ENCODE measurements around the gene SRSF10.
A peak's percentile ranks its signal among the peaks of the same experiment; 100 is the strongest.
"Not testable (repeated sequence)": the region's sequence is repeated elsewhere in the genome, so short reads cannot be mapped to it uniquely, and the experiment has no call there.

SRSF10 gene
- total RNA-seq: 231 to 305 (median 253) reads per million in 4 experiments

DNA sequence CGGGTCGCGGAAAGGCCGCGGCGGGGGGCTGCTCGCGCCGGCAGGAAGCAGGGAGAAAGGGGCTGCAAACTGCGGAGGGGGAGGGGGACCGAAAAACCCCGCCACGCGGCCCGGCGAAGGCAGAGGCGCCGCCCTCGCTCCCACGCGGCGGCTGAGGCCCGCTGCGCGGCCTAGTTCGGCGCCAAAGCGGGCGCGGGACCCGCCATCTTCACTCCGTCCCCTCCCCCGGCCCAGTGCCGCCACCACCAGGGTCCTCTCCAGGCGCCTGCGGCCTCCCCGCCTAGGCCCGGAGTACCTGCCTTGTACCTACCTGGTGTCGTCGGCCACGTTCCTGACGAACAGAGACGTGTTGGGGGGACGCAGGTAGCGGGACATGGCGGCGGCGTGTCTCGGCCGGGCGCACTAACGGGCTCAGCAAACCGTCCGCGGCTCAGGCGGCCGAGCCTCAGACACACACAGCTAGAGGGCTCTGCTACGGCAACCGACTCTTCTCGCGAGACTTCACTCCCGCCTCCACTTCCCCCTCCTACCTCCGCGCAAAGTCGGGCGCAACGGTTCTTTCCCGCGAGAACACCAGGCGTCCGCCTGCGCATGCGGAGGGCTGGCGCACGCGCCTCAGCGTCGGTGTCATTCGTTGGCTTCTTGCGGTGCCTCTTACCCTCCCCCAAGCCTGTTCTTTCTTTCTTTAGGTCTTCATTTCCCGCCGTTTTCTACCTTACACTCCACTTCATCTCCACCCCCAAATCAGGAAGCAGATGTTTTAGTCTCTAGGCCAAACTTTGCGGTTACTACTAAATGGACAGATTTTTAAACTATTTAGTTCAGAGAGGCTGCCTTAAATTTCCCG lies at the start of gene SRSF10:
Gene SRSF10, minus strand, starts transcription at position 447 of the 847 bp plus-strand sequence. Its CDS starts 72 bp downstream, at position 375.
- DNase-seq: peak; percentile 96

DNA sequence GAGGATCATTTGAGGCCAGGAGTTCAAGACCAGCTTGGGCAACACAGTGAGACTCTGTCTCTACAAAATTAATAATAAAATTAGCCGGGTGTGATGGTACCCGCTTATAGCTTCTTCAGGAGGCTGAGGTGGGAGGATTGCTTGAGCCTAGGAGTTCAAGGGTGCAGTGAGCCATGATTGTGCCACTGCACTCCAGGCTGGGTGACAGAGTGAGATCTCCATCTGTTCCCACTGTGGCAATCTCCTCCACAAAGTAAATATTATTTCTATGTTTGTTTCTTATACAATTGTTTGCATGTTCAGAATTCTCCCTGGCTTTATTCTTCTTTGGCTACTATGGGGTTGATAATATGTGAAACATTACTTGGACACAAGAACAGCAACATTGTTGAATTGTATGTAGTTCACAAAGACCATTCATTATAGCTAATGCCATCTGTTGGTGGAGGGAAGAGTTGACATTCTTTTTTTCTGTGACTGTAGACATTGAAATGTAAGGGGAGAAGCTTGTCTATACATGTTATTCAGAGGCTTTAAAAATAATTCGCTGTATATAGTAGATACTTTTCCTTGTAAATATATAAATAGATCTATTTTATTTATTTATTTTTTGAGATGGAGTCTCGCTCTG lies 47.8 kb upstream of the SRSF10 start:
- no peak for DNase-seq

DNA sequence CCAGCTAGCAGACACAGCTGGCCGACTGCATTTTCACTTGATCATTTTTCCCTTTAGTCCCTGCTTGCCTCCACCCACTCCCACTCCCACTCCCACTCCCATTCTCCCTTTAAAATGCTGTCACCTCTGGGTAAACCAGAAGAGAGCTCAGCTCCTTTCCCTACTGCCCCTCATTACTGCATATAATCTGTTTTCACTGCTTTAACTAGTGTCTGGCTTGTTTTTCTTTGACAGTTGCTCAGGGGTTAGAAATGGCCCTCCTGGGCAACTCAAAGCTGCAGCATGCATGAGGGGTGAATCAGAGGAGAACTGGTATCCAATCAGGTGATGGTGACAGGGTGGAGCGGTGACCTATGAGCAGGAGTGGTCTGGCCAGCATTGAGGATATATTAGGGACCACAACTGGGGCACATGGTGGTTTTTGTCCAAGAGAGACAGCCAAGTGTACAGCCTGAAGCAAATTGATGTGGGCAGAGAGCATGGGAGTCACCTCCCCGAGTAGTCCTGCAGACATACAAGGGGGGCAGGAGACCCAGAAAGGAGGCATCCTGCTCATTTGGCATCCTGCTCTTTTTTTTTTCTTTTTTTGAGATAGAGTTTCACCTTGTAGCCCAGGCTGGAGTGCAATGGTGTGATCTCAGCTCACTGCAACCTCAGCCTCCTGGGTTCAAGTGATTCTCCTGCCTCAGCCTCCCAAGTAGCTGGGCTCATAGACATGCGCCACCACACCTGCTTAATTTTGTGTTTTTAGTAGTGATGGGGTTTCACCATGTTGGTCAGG lies 42.6 kb upstream of the SRSF10 start:
- no peak for DNase-seq

DNA sequence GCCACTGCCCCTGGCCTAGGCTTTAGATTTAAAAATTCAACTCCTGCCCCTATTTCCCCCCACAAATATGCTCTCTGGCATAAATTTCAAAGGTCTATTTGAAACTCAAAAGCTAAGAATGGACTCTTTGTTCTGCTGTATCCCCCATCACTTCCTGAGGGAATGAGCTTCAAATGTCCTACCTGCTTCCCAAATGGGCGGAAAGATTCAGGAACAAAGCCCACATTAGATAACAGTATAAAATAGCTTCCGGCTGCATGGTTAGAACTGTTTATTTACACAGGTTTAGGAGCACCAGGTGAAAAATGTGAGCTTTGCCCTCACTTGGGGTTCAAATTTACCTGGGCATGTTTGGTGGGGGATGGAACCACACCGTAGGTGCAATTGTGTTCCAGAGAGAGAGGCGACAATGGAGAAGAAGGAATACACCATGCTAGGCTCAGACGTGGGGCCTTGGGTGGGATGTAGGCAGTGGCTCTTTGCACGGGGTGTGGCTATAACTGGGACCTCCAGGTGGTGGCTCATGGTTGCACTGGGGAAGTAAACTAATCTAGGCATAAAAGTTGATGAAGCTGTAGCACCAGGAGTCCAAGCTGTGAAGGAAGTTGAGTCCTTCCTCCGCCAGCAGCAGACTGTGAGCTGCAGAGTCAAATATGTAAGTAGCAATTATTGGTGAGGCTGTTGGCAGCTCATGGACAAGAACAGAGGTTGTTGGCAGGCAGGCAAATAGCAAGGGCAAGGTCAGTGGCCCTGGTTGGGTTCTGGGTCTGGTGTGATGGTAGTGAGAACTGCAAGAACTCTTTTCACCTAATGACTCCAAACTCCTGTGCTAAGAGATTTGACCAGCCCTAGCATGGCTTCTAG lies 41.5 kb upstream of the SRSF10 start:
- DNase-seq: no peak

GRCh38 chr1:24020470-24020869 lies 40.3 kb upstream of the SRSF10 start:
- DNase-seq: no peak

DNA sequence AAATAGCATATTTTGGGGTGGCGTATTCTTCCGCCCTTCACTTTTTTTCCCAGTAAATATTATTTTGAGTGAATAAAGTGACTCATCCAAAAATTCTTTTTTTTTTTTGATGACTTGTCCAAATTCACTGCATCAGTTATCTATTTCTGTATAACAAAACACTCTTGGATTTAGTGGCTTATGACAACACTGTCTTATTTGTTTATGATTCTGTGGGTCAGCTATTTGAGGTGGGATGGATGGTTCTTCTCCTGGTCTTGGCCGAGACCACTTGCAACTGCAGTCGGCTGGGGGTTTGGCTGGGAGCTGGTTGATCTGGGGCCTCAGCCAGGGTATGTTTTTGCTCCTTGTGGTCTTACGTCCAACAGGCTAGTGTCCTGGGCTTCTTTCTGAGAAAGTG lies 39.9 kb upstream of the SRSF10 start:
- DNase-seq: no peak

GRCh38 chr1:24018611-24019580 lies 38.8 kb upstream of the SRSF10 start:
- DNase-seq: no peak

DNA sequence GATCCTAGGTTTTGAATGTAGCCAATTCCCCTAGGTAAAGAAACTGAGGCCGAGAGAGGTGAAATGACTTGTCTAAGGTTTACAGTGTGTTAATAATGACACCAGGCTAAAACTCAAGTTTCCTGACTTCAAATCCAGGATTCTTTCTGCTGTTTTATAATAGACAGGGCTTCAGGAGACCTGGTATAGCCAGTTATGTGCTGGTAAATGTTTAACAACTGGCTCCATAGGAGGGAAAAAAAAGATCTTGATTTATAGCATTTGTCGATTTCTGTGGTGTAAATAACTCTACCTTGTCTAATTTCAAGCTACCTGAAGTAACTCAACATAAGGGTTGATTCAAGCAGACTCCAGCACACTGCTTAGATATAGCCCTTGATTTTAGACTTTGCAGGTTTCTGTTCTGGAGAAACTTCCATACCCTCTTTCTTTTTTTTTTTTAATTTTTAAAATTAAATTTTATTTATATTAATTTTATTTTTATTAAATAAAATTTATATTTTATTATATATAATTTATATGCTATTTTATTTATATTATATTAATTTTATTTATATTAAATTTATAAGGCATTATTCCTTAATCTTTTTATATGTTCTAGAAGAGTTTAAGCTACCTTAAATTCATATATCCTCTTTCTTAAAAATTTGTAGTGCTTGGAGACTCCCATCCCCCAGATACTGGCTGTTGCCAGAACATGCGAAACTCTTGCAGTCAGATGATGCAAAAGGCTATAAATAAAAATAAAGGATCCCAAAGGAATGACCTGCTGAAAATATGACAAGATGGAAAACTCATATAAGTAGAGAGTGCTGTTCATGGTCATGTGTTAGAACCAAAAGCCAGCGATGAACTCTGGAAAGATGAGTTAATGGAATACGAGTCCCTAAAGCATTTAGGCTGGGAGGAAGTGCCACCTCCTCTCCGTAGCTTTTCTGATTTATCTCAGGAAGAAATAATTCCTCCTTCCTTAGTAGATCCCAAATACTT lies 35.4 kb upstream of the SRSF10 start:
- DNase-seq: no peak

DNA sequence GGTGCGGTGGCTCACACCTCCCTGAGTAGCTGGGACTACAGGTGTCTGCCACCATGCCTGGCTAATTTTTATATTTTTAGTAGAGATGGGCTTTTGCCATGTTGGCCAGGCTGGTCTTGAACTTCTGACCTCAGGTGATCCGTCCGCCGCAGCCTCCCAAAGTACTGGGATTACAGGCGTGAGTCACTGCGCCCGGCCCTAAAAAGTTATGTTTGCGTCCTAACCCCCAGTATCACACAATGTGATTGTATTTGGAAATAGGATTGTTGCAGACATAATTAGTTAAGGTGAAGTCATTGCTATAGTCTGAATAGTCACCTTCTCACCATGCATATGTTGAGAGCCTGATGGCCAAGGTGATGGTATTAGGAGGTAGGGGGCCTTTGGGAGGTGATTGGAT lies 32.8 kb upstream of the SRSF10 start:
- not testable (repeated sequence) for DNase-seq

DNA sequence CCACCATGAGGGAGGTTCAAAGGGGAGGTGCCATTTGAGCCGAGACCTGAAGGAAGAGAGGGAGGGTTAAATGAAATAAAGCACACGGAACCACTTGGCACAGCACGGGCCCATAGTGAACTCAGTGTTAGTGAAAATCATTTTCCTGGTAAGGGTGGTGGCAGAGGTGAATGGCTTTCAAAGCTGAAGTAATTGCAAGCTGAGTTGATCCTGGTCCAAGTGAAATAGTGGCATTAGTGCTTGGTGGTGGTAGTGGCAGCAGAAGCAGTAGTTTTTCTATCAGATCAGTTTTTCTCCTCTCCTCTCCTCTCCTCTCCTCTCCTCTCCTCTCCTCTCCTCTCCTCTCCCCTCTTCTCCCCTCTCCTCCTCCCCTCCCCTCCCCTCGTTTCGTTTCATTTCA lies 30.5 kb upstream of the SRSF10 start:
- DNase-seq: no peak

DNA sequence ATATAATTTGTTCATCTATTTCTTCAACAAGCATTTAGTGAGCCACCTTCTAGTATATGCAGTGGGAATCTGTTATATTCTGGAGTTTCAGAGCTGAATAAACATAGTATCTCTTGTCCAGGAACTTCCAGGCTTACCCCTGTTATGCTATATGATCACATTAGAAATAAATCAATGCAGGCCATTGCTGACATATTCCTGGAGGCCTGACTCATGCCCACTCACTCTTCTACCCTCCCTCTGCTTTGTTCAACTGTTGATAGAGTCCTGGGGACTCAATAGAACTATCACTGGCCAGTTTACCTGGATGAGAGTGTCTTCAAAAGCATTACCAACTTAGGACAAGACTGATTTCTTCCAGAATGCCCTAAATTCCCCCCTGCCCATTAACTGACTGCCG lies 29.3 kb upstream of the SRSF10 start:
- no peak for DNase-seq

DNA sequence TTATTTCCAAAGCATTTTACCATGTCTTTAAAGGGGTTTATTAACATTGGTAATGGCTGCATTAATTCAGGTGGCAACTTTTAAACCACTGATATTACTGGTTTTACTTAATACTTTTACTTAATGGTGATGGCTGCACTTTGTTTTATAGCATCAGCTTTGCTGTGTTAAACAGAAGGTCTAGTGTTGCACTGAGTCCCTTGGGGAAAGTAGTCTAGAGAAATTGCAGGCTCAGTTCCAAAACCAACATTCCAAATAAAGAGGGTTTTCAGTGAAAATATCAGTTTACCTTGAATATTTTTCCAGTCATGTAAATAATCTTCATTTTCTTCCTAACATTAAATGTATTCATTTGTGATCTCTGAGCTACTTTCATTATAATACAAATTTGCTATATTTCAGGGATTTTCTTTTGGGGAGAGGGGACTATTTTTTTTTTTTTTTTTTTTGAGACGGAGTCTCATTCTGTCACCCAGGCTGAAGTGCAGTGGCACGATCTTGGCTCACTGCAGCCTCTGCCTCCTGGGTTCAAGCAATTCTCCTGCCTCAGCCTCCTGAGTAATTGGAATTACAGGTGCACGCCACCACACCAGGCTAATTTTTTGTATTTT lies 28.6 kb upstream of the SRSF10 start:
- not testable (repeated sequence) for DNase-seq

DNA sequence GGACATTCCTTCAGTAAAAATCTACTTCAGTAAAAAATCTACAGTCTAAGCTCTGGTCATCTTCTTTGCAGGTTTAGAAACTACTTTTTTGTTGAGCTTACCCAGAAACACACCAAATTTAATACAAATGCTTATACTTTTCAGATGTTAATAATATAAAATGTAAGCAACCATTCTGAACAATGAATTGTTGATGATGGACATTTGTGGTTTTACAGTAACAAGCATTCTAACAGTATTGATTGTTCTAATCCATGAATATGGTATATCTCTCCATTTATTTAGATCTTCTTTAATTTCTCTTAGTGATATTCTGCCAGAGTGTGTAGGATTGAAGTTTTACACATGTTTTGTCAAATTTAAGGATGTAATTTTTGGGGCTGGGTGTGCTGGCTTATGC lies 27.0 kb upstream of the SRSF10 start:
- no peak for DNase-seq

GRCh38 chr1:24005163-24005562 lies 25.0 kb upstream of the SRSF10 start:
- no peak for DNase-seq

- no peak for DNase-seq
Measured at GRCh38 chr1:24004132-24004531, 24.0 kb upstream of the SRSF10 start.

DNA sequence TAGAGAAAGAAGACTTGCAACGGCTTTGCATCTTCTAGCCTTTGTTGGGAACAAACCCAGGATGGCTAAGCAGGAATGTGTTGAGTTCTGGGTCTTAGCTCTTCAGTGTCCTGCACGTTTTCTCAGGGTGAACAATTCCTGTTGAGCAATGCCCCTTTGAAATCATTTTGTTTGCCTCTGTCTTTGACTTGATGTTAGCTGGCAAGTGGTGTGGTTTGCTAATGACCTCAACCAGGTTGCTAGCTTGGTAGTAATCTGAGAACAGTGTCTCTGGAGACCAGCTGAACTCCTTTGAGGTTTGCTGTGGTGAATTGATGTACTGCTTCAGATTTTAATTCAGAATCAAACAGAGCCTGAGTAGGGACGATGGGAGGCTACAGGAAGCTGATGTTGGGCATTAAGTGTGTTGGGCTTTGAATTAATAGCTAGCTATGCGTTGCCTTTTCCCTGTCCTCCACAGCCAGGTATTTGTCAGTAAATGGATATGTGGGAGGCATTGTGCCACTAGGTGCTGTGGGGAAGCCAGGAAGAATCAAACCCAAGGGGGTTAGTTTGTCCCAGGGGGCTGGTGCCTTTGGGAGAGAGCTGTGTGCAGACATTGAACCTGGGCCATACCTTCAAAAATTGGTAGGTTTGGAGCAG lies 23.3 kb upstream of the SRSF10 start:
- no peak for DNase-seq

GRCh38 chr1:24002695-24003094 lies 22.6 kb upstream of the SRSF10 start:
- no peak for DNase-seq

DNA sequence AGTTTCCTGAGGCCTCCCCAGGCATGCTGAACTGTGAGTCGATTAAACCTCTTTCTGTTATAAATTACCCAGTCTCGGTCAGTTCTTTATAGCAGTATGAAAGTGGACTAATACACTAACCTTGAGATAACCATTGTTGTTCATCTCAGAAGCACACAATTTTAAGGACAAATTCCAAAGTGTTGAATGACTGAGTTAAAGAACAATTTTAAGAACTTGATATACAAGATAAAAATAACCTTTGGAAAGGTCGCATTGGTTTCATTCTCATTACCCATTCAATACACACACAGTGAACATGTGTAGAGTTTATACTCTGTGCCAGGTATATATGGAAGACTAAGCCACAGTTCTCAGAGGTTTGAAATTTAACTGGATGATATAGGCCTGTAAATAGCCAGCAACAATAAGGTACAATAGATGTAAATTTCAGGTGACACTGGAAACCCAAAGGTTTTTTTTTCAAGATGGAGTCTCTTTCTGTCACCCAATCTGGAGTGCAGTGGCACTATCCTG lies 19.1 kb upstream of the SRSF10 start:
- no peak for DNase-seq

GRCh38 chr1:23997812-23998211 lies 17.7 kb upstream of the SRSF10 start:
- no peak for DNase-seq
